A549 (cell line): ENCODE measurements around the gene MASTL.

Experiments
- CTCF ChIP-seq: fragments of >200 bp; sonication (Bioruptor Twin); formaldehyde crosslinking; IDR thresholded peaks from 3 replicates; pipeline ENCODE4 v1.5.1; 2016
- POLR2A ChIP-seq: IDR thresholded peaks from 2 replicates; pipeline ENCODE4 v1.6.1; 2012; ENCODE audit warnings: mild to moderate bottlenecking, low read length
- RAD21 ChIP-seq, 2 experiments: fragments of >200 bp in 1 of 2; sonication (Bioruptor Twin) in 1 of 2; formaldehyde crosslinking in 1 of 2; IDR thresholded peaks in 1 of 2; conservative IDR thresholded peaks in 1 of 2; 2 replicates in 1 of 2; 3 replicates in 1 of 2; pipeline ENCODE4 v1.6.1; 2012 to 2018; ENCODE audit warnings: inconsistent platforms in 1 of 2
- REST ChIP-seq: fragments of 200-600 bp; sonication (generic); IDR thresholded peaks from 2 replicates; pipeline ENCODE4 v1.6.1; 2016; ENCODE audit warnings: antibody characterized with exemption, mild to moderate bottlenecking, moderate library complexity
- TF ChIP-seq, protein P1 (sequence below): fragments of 150-350 bp; IDR thresholded peaks from 2 replicates; pipeline ENCODE4 v1.6.1; 2014; ENCODE audit warnings: low read depth, mild to moderate bottlenecking, low read length

- no peak for TF ChIP-seq POLR2A
- TF ChIP-seq, protein P1, sequence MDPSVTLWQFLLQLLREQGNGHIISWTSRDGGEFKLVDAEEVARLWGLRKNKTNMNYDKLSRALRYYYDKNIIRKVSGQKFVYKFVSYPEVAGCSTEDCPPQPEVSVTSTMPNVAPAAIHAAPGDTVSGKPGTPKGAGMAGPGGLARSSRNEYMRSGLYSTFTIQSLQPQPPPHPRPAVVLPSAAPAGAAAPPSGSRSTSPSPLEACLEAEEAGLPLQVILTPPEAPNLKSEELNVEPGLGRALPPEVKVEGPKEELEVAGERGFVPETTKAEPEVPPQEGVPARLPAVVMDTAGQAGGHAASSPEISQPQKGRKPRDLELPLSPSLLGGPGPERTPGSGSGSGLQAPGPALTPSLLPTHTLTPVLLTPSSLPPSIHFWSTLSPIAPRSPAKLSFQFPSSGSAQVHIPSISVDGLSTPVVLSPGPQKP, result no peak
- TF ChIP-seq RAD21 (conservative IDR thresholded peaks at IDR 0.05 in 1 of 2, IDR thresholded peaks at IDR 0.05 in 1 of 2), result peak; percentile 33 to 55; a peak in 4 of 5 replicates
- TF ChIP-seq REST, result no peak
- peak; percentile 72 for TF ChIP-seq CTCF
Measured at GRCh38 chr10:27223964-27224363, 68.8 kb downstream of the MASTL start.
